GM12801 (cell line): Measurements from ENCODE around the gene PRH2.

Source experiments
- TF ChIP-seq, protein P1 (sequence below): IDR thresholded peaks from one replicate; pipeline ENCODE4 v1.5.1; 2011; ENCODE audit warnings: control low read depth; ENCODE audit not compliant: insufficient read length; ENCODE audit errors: extremely low read depth

The PRH2 gene

DNA sequence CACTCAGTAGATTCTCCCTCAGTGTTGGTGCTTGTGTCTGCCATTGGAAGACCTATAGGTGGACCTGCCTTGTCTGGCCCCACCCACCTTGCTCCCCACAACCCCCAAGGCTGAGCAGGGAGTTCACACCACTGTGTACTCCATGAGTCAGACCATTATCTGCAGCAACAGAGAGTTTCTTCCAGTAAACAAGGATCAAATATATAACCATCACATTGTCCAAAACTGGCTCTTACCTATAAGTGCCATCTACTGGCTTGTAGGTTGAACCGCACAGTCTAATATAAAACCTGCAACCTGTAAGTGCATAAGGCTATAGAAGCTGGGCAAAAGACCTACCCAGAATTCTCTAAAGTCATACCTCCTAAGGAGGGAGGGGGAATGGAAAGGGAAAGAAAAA lies 27.6 kb upstream of the PRH2 start:
- TF ChIP-seq, protein P1, sequence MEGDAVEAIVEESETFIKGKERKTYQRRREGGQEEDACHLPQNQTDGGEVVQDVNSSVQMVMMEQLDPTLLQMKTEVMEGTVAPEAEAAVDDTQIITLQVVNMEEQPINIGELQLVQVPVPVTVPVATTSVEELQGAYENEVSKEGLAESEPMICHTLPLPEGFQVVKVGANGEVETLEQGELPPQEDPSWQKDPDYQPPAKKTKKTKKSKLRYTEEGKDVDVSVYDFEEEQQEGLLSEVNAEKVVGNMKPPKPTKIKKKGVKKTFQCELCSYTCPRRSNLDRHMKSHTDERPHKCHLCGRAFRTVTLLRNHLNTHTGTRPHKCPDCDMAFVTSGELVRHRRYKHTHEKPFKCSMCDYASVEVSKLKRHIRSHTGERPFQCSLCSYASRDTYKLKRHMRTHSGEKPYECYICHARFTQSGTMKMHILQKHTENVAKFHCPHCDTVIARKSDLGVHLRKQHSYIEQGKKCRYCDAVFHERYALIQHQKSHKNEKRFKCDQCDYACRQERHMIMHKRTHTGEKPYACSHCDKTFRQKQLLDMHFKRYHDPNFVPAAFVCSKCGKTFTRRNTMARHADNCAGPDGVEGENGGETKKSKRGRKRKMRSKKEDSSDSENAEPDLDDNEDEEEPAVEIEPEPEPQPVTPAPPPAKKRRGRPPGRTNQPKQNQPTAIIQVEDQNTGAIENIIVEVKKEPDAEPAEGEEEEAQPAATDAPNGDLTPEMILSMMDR, result no peak

DNA sequence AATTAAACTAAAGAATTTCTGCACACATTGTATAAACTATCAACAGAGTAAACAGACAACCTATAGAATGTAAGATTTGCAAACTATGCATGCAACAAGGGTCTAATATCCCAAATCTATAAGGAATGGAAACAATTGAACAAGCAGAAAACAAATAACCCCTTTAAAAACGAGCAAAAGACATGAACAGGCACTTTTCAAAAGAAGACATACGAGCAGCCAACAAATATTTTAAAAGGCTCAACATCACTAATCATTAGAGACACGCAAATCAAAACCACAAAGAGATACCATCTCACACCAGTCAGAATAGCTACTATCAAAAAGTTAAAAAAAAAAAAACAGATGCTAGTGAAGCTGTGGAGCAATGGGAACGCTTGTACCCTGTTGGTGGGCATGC lies 24.4 kb upstream of the PRH2 start:
- TF ChIP-seq, protein P1, result no peak

DNA sequence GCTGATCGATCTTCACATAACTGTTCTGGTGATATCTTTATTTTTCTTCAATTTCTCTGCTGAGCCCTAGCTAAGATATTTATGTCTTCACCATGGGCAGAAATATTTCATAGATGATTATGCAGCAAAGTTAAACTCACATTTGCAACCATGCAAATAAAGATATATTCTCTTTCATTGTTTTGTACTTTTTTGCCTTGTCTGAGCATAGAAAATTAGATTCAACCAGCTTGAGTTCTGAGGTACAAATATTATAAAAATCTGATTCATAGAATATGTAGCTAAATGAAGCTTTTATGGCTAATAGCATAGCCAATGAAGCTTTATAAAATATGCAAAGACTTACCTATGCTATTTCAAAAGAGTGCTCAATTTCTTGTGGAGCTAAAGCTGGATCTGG lies 19.6 kb upstream of the PRH2 start, which contains the start of gene TAS2R13:
Gene TAS2R13 (minus strand): TSS at position 101 of the 400 bp plus-strand sequence. CDS start 264 bp downstream, outside the sequence.
- TF ChIP-seq, protein P1, result no peak

DNA sequence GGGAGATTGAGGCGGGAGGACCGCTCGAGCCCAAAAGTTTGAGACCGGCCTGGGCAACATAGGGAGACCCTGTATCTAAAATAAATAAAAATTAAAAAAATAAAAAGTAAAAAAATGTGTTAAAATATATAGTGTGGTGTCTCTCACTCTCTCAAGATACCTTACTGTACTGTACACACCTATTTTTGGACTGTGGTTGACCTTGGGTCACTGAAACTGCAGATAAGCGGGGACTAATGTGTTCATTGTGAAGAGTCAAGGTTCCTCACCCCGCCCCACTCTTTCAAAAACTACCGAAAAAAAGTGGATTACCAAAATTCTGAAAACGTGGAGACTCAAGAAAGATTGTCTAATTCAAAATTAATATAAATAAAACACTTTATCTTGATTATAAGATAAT lies 18.7 kb upstream of the PRH2 start:
- TF ChIP-seq, protein P1, result no peak

DNA sequence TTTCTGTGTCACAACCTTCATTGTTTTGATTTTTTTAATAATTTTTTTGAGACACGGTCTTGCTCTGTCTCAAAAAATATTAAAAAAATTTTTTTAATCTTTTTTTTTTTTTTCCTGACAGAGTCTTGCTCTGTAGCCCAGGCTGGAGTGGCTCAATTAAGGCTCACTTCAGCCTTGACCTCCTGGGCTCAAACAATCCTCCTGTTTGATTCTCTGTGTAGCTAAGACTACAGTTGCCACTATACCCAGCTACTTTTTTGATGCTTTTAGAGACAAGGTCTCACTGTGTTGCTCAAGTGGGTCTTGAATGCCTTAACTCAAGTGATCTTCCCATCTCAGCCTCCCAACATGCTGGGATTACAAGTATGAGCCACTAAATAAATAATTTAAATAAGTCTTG lies 9.2 kb upstream of the PRH2 start:
- TF ChIP-seq, protein P1, result no peak

DNA sequence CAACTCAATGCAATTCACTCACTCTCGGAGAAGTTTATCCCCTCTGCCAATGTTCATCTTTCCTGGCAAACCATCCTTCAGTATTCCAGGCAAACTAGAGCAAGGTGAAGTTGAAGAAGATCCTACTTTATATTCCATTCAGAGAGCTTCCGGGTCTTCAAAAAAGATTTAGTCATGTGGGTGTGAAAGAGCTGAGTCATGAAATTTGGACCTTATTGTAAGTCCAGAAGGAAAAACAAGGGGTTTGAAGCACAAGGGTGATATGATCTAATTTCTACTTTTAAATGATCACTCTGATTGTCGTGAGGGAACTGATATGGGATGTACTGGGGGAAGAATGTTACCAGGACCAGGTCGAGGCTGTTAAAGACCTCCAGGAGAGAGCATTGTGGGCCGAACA lies 2.8 kb upstream of the PRH2 start:
- TF ChIP-seq, protein P1, result no peak

DNA sequence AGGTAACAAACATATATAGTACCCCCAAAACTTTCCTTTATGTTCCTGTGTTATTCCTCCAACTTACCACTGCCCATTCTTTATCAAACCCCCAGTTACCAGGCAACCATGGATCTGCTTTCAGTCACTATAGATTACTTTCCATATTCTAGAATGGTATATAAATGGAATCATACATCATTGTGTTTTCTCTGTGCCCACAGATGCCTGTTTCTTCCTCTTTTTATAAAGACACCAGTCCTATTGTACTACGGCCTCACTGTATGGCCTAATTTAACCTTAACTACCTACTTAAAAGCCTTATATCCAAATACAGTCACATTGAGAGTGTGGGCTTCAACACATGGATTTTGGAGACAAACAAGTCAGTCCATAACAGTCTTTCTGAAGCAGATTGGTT lies 7.5 kb downstream of the PRH2 start:
- TF ChIP-seq, protein P1, result no peak

DNA sequence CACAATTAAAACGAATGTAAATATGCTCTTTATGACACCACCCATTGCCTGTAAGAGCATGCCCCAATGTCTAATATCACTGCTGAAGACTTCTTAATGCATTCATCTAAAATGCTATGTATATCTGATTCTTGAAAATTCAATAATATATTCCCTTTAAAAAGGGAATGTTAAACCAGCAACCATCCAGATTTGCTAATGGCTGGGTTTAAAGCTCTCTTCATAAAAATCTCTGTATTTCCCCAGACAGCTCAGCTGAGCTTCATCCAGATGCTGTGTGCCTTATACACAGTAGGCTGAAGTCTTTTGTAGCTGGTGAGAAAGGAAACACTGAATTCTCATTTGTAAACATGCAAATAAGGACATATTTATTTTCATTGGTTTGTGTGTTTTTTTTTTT lies 10.1 kb downstream of the PRH2 start, which contains the start of gene TAS2R14:
Gene TAS2R14 (minus strand): TSS at position 101 of the 400 bp plus-strand sequence. CDS start 56 bp downstream, at position 45.
- TF ChIP-seq, protein P1, result no peak
